Right kidney (tissue), 1 donor: ENCODE measurements around the gene NMNAT3.

Experiments
- DNase-seq: peaks from one replicate; pipeline ENCODE4 v3.0.0-alpha.2; 2016

NMNAT3 gene

DNA sequence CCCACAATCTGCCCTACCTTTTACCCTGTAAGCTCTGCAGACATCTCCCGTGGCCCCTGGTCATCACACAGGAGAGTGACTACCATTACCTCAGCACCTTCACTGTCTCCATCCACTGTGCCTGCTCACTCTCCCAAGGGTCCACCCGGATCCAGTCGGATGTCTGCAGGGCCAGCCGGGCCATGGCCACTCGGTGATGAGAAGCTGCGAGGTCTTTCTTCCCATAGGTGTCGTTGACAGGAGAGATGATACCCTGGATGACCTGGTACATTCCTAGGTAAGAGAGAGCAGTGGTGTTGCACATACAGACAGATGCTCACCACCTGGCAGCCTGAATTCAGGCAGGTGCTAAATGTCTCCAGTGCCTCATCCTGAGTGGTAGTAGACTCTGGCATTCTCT, 99.0 kb downstream of the NMNAT3 start:
- DNase-seq: no peak

- no peak for DNase-seq
Observed at GRCh38 chr3:139577909-139578308, 99.9 kb downstream of the NMNAT3 start.

- no peak for DNase-seq
Observed at GRCh38 chr3:139577346-139577745, 100.4 kb downstream of the NMNAT3 start.

GRCh38 chr3:139574026-139574947, 103.5 kb downstream of the NMNAT3 start:
- DNase-seq: no peak

- no peak for DNase-seq
Observed at GRCh38 chr3:139572847-139573672, 104.7 kb downstream of the NMNAT3 start.

- DNase-seq: no peak
Observed at GRCh38 chr3:139571711-139572110, 106.1 kb downstream of the NMNAT3 start.

DNA sequence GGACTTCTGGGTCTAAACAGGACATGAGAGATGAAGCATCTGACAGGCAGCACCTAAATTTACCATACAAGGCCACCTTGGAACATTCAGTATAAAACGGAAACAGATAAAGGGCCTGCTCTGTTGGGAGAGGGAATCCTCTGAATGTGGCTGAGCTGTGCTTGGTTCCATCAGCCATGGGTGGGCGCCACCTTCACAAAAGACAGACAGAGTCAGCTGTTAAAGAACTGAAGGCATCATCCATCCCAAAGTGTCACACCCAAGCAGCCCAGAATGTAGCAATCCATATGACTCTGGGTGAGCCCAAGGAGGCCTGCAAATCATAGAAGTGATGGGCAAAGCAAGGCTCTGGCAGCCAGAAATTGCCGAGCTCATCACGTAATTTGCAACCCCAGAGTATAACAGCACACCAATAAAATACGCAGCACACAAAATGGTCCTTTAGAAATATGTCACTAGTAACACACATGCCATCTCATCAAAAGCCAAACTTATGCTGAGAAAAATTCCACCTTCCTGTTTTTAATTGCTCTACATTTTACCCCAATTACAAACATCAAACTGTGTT, 113.4 kb downstream of the NMNAT3 start:
- DNase-seq: no peak

GRCh38 chr3:139561959-139562676, 115.7 kb downstream of the NMNAT3 start:
- DNase-seq: no peak

DNA sequence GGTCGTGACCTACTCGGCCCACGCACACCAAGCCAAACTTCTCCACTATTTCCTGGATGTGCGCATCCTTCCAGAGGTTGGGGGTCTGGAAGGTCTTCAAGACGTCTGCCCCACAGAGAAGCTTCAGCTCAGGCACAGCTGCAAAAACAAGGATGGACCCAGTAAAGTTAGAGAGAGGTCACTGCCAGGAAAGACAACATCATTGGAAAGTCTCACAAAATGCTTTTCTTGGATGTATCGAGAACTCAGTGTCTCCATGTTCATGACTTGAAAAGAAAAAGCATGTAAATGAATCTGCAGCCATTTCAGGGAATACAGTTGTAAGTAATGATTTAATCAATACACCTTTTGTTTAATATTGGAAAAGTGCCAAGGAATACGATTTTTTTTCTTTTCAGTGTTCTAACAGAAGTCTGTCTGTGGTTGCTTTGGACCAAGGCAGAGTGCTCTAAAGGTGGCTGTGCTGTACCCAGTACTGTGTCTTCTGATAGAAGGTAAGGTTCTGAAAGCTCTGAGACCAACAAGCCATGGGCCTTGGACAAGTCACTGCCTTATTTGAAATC, 116.4 kb downstream of the NMNAT3 start:
- DNase-seq: no peak

DNA sequence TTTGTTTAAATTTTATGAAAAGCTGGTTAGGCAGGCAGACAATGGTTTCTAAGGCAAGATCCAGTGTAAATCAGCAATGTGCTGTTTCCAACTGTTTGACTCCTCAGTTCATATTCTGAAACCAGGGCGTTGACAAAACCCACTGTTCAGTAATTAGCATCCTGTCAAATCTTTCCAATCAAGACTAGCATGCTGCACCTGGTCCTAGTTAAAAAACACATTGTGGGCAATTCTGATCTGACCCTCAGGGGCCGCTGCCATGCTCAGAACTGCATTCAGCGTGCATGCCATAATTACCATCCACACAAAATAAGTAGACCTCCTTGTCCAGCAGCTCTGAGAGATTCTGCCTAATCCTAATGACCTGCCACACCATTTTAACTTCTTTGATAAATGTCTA, 117.4 kb downstream of the NMNAT3 start:
- no peak for DNase-seq

- no peak for DNase-seq
Observed at GRCh38 chr3:139559541-139559940, 118.2 kb downstream of the NMNAT3 start.

- no peak for DNase-seq
Observed at GRCh38 chr3:139558351-139559266, 119.2 kb downstream of the NMNAT3 start.

DNA sequence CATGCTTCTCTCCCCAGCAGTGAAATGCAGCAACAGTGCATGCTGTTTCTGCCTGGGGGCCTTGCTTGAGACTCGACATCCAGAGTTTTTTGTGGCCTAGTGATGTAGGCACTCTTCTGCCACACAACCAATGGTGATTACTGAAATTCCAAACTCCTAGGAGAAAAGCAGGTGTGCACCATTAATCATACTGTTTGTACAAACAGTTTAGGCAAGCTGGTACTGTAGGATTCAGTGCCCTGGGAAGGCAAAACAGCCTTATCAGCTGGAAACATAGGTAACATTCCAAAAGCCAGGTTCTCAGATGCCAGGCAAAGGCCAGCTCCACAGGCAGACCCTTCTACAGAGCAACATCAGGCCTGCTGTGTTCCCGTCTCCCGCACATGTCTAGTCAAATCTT, 120.7 kb downstream of the NMNAT3 start:
- DNase-seq: no peak

- no peak for DNase-seq
Observed at GRCh38 chr3:139555249-139555648, 122.5 kb downstream of the NMNAT3 start.

GRCh38 chr3:139554628-139555027, 123.1 kb downstream of the NMNAT3 start:
- DNase-seq: no peak

GRCh38 chr3:139552632-139553365, 125.0 kb downstream of the NMNAT3 start:
- no peak for DNase-seq

DNA sequence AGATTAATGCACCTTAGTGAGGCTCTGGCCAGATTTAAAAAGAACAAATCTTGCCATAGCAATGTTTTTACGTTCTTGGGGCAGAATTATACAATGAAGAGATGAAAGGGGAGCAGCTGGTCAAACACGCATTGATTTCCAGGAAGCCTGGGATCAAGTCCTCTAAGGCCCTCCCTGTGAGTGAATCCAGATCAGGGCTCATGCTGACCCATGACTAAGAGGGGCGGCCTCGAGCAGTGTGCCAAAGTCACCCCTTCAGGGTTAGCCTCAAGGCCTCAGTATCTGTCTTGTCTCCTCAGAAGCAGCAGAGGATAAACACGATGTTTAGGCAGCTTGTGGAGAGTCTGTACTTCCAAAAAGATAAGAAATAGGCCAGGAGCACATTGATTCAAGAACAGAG, 129.0 kb downstream of the NMNAT3 start:
- no peak for DNase-seq

DNA sequence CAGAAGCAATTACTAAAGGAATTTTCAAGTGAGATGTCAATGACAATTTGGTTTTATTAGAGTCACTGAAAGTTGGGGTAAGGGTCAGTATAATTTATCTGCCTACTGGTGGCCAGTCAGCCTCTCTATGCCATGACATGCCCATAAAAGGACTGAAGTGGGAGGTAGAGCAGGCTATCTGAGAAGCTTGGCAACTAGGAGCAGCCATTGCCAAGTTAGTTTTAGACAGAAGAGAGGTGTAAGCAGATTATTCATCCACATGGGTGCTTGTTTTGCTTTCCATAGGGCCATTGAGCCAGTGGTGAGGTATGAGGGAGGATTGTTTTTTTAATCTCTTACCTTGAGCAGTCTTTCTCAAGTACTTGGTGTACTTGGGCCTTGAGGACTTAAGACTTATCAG, 130.1 kb downstream of the NMNAT3 start:
- DNase-seq: no peak

- DNase-seq: no peak
Observed at GRCh38 chr3:139546772-139547171, 131.0 kb downstream of the NMNAT3 start.
